Smooth muscle cell (in vitro differentiated cells): Measurements from ENCODE around the gene MYO1H. TPM values are rescaled to one million over a fixed set of nuclear protein-coding genes. Genes with fewer than 3 reads are reported as not detected.
"Not testable (repeated sequence)": the region's sequence is repeated elsewhere in the genome, so short reads cannot be mapped to it uniquely, and the experiment has no call there.

ENCODE experiments used
- DNase-seq: peaks from one replicate; lab custom pipeline; 2025; ENCODE audit not compliant: unreplicated experiment; lab: John Stamatoyannopoulos, UW
- H2AFZ ChIP-seq: fragments of 200-600 bp; sonication (generic); 2 replicates; pipeline ENCODE4 v1.6.0; 2016; ENCODE audit warnings: antibody characterized with exemption, low read depth, mild to moderate bottlenecking
- H3F3A ChIP-seq: fragments of 200-600 bp; sonication (generic); 2 replicates; pipeline ENCODE4 v1.6.0; 2017; ENCODE audit warnings: antibody characterized with exemption, low read depth
- H3K27ac ChIP-seq: fragments of 200-600 bp; sonication (generic); 2 replicates; pipeline ENCODE4 v1.5.1; 2016; ENCODE audit warnings: low read depth, mild to moderate bottlenecking
- H3K27me3 ChIP-seq: fragments of 200-600 bp; sonication (generic); 2 replicates; pipeline ENCODE4 v1.6.1; 2016; ENCODE audit warnings: low read depth, mild to moderate bottlenecking
- H3K36me3 ChIP-seq: fragments of 200-600 bp; sonication (generic); 2 replicates; pipeline ENCODE4 v1.5.1; 2016; ENCODE audit warnings: low read depth
- H3K4me1 ChIP-seq: fragments of 200-600 bp; sonication (generic); 2 replicates; pipeline ENCODE4 v1.5.1; 2016; ENCODE audit warnings: low read depth
- H3K4me2 ChIP-seq: fragments of 200-600 bp; sonication (generic); 2 replicates; pipeline ENCODE4 v1.6.0; 2016; ENCODE audit warnings: mild to moderate bottlenecking
- H3K4me3 ChIP-seq: fragments of 200-600 bp; sonication (generic); 2 replicates; pipeline ENCODE4 v1.5.1; 2016; ENCODE audit warnings: mild to moderate bottlenecking
- H3K79me2 ChIP-seq: fragments of 200-600 bp; sonication (generic); 2 replicates; pipeline ENCODE4 v1.6.0; 2016; ENCODE audit warnings: low read depth, mild to moderate bottlenecking
- H3K9ac ChIP-seq: fragments of 200-600 bp; sonication (generic); 2 replicates; pipeline ENCODE4 v1.6.0; 2016; ENCODE audit warnings: low read depth
- H3K9me3 ChIP-seq: fragments of 200-600 bp; sonication (generic); replicated peaks from 2 replicates; pipeline ENCODE4 v1.5.1; 2016; ENCODE audit warnings: low read depth
- H4K20me1 ChIP-seq: fragments of 200-600 bp; sonication (generic); 2 replicates; pipeline ENCODE4 v1.6.0; 2016; ENCODE audit warnings: low read depth
- WGBS: methylation state at CpG from one replicate; pipeline ENCODE4 v1.1.7; 2016; ENCODE audit warnings: low lambda C conversion rate; 5-methylcytosine and 5-hydroxymethylcytosine counted together
- polyA plus RNA-seq: library from polyadenylated mRNA; unstranded; fragments of >200 nt; fragmentation: Nextera tagmentation; extraction: Ambion mirVana; gene quantifications from 2 replicates; pipeline ENCODE4 v1.2.1, GENCODE V29; 2016
- total RNA-seq: library from RNA; depleted of rRNA; stranded (reverse); fragments of >200 nt; gene quantifications from 2 replicates; pipeline ENCODE4 v1.2.3, GENCODE V29; 2014
- TF ChIP-seq, protein P1 (sequence below): fragments of 200-600 bp; sonication (generic); IDR thresholded peaks from 2 replicates; pipeline ENCODE4 v1.5.1; 2017; ENCODE audit warnings: borderline replicate concordance, mild to moderate bottlenecking, antibody characterized with exemption; ENCODE audit not compliant: insufficient read depth, poor library complexity, severe bottlenecking

MYO1H gene
- total and polyA plus RNA-seq, 2 experiments from 2014 or later = 0.03 to 2.3 TPM

DNA sequence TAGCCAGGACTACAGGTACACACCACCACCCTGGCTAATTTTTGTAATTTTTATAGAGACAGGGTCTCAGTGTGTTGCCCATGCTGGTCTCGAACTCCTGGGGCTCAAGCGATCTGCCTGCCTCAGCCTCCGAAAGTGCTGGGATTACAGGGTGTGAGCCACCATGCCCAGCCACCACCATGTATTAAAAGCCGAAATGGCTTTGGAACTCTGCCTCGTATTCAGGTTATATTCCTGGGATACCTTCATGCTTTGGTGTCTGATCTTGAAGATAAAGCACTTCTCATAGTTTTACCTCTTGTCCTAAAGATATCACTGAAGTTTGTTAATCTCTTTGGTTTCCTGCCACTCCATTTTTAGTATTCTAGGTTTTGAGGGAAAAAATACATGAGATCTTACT, 47.2 kb downstream of the MYO1H start:
- H3K9me3 ChIP-seq = no peaks in the 10 kb centered on the region
- no peaks in the 10 kb centered on the region for H3K4me1 ChIP-seq
- no peaks in the 10 kb centered on the region for H3K79me2 ChIP-seq

DNA sequence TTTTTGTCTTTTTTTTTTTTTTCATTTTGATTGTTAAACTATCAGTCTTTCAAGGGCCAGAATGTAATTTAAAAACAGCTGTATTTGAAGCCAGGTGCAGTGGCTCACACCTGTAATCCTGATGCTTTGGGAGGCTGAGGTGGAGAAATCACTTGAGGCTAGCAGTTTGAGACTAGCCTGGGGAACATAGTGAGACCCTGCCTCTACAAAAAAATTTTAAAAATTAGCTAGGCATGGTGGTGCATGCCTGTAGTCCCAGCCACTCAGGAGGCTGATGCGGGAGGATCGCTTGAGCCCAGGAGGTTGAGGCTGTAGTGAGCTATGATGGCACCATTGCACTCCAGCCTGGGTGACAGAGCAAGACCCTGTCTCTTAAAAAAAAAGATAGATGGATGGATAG, 57.1 kb downstream of the MYO1H start:
- H3F3A ChIP-seq, DNase-seq, H3K9ac ChIP-seq, H3K79me2 ChIP-seq, H3K4me3 ChIP-seq, H3K9me3 ChIP-seq, H3K4me1 ChIP-seq, H3K27ac ChIP-seq, H3K4me2 ChIP-seq, H2AFZ ChIP-seq, H4K20me1 ChIP-seq, H3K36me3 ChIP-seq: not testable (repeated sequence)
- H3K27me3 ChIP-seq = peaks cover 48% of the 10 kb centered on the region
- WGBS = 96% methylated on average over 2 of the region's 2 CpGs

More for the DNA sequence above, 47.2 kb downstream of the MYO1H start:
- Histone ChIP-seq H3K27ac (no peak overlapping the region), H4K20me1 (no peaks in the 10 kb centered on the region), H3F3A (no peaks in the 10 kb centered on the region), H3K4me3 (no peak overlapping the region), H3K36me3 (no peaks in the 10 kb centered on the region), H2AFZ (no peak overlapping the region), H3K4me2 (no peak overlapping the region), H3K27me3 (peaks cover 6% of the 10 kb centered on the region), H3K9ac (no peak overlapping the region)
- TF ChIP-seq, protein P1, sequence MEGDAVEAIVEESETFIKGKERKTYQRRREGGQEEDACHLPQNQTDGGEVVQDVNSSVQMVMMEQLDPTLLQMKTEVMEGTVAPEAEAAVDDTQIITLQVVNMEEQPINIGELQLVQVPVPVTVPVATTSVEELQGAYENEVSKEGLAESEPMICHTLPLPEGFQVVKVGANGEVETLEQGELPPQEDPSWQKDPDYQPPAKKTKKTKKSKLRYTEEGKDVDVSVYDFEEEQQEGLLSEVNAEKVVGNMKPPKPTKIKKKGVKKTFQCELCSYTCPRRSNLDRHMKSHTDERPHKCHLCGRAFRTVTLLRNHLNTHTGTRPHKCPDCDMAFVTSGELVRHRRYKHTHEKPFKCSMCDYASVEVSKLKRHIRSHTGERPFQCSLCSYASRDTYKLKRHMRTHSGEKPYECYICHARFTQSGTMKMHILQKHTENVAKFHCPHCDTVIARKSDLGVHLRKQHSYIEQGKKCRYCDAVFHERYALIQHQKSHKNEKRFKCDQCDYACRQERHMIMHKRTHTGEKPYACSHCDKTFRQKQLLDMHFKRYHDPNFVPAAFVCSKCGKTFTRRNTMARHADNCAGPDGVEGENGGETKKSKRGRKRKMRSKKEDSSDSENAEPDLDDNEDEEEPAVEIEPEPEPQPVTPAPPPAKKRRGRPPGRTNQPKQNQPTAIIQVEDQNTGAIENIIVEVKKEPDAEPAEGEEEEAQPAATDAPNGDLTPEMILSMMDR = no peak
- WGBS = 94% methylated on average over 5 of the region's 5 CpGs
- DNase-seq = no peak

DNA sequence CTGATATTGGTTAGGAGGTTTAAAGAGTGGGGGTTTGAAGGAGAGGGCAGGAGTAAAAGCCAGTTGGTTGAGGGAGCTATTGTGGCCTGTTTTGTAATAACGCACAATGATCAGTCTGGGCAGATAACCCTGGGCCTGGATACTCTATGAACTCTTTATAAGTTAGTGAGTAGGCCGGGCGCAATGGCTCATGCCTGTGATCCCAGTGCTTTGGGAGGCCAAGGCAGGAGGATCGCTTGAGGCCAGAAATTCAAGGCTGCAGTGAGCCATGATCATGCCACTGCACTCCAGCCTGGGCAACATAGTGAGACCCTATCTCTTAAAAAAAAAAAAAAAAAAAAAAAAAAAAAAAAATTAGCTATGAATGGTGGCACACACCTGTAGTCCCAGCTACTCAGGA, 58.4 kb downstream of the MYO1H start:
- H3K9ac ChIP-seq, H3K4me1 ChIP-seq, H2AFZ ChIP-seq, H3K4me2 ChIP-seq, H3K27ac ChIP-seq, H3K4me3 ChIP-seq, H3K9me3 ChIP-seq, H4K20me1 ChIP-seq, H3F3A ChIP-seq, DNase-seq, H3K36me3 ChIP-seq, H3K79me2 ChIP-seq: not testable (repeated sequence)
- H3K27me3 ChIP-seq = peaks cover 35% of the 10 kb centered on the region
- WGBS = 97% methylated on average over 4 of the region's 4 CpGs

DNA sequence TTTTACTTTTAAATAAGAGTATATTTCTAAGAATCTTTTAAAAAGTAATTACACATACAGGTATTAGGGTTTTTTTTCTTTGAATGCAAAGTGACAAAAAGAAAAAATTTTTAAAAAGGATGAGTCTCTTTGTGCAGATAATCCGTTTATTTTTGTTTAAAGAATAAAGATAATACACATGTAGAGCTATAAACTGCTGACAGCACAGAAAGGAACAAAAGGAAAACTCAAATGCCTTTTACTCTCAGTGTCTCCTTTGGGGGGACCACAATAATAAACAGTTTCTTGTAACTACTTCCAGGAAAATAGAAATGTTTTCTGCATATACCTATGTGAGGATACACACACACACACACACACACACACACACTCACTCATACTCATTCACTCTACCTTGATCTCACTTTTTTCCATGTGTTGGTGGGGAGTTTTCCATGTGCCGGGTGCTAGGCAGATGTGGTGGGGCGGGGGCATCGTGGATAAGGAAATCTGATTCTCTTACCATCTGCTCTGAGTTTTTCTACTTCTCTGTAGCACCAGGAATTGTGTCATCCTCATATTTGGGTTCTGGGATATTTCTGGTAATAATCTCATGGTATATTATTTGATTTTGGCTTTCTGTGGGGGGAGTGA, 71.3 kb downstream of the MYO1H start:
- no peaks in the 10 kb centered on the region for H3K9me3 ChIP-seq
- no peak overlapping the region for H3K4me2 ChIP-seq
- H3K4me1 ChIP-seq = no peaks in the 10 kb centered on the region
- no peaks in the 10 kb centered on the region for H3K27me3 ChIP-seq
- H3K27ac ChIP-seq = no peak overlapping the region
- DNase-seq = no peak
- H3K4me3 ChIP-seq = no peak overlapping the region
- H4K20me1 ChIP-seq = no peaks in the 10 kb centered on the region
- TF ChIP-seq, protein P1 = no peak
- WGBS = 96% methylated on average over 4 of the region's 4 CpGs
- no peak overlapping the region for H3K9ac ChIP-seq
- no peak overlapping the region for H2AFZ ChIP-seq
- no peaks in the 10 kb centered on the region for H3K79me2 ChIP-seq
- H3F3A ChIP-seq = no peaks in the 10 kb centered on the region
- no peaks in the 10 kb centered on the region for H3K36me3 ChIP-seq
